Testis (tissue), 3 donors: ENCODE data around the gene GNPTAB. TPM values are rescaled to one million over a fixed set of nuclear protein-coding genes. Genes with fewer than 3 reads are reported as not detected.

Experiments
- DNase-seq: peaks from one replicate; pipeline ENCODE4 v3.0.0-alpha.2; 2019
- H3K27ac ChIP-seq, 2 donors: fragments of 200-600 bp; sonication (generic); one replicate each; pipeline ENCODE4 v1.5.1; 2019
- H3K27me3 ChIP-seq: fragments of 200-600 bp; sonication (generic); one replicate; pipeline ENCODE4 v1.5.1; 2019
- H3K36me3 ChIP-seq: fragments of 200-600 bp; sonication (generic); one replicate; pipeline ENCODE4 v1.5.1; 2017; ENCODE audit warnings: low read depth; ENCODE audit errors: missing control alignments
- H3K4me1 ChIP-seq: fragments of 200-600 bp; sonication (generic); one replicate; pipeline ENCODE4 v1.5.1; 2019
- H3K4me3 ChIP-seq, 2 donors: fragments of 200-600 bp; sonication (generic); one replicate each; pipeline ENCODE4 v1.5.1; 2017 to 2019
- H3K9me3 ChIP-seq: fragments of 200-600 bp; sonication (generic); one replicate; pipeline ENCODE4 v1.5.1; 2017
- CTCF ChIP-seq, 3 experiments: fragments of 450-650 bp in 2 of 3; fragments of 200-600 bp in 1 of 3; sonication (generic) in 1 of 3; IDR thresholded peaks; one replicate each; pipeline ENCODE4 v1.5.1; 2016 to 2019; ENCODE audit warnings: antibody characterized with exemption in 3 of 3, mild to moderate bottlenecking in 2 of 3, moderate library complexity in 1 of 3
- POLR2A ChIP-seq: fragments of 450-650 bp; IDR thresholded peaks from one replicate; pipeline ENCODE4 v1.6.1; 2017; ENCODE audit warnings: antibody characterized with exemption, mild to moderate bottlenecking, moderate library complexity
- WGBS, 2 donors: methylation state at CpG; one replicate each; pipeline ENCODE4 v1.1.5; 2018; 5-methylcytosine and 5-hydroxymethylcytosine counted together
- intact Hi-C: fragments of 100-400 bp; cut with DNase I; formaldehyde crosslinking; loops from one replicate; pipeline ENCODE4 v1.15.1; 2023; ENCODE audit warnings: low total_unique reads
- polyA plus RNA-seq: library from polyadenylated mRNA; stranded (reverse); fragments of 350-450 nt; fragmentation: Illumina TruSeq; extraction: RNeasy Lipid Tissue Mini Kit (QIAGEN cat#74804); gene quantifications from one replicate; pipeline ENCODE4 v1.2.3, GENCODE V29; 2014; ENCODE audit warnings: low read depth, low replicate concordance; ENCODE audit not compliant: insufficient read depth
- total RNA-seq, 2 donors: library from RNA; depleted of rRNA; stranded (reverse); fragments of >200 nt; gene quantifications; one replicate each; pipeline ENCODE4 v1.2.3, GENCODE V29; 2016

GNPTAB gene
- total and polyA plus RNA-seq, 3 donors from 2014 or later: 19.1 to 41.3 (median 39.6) TPM

- 97 to 98% methylated on average over 1 of the region's 1 CpG for WGBS, 2 donors
- Histone ChIP-seq H3K36me3 (no peaks in the 10 kb centered on the region), H3K9me3 (no peaks in the 10 kb centered on the region), H3K27me3 (no peaks in the 10 kb centered on the region), H3K4me1 (no peaks in the 10 kb centered on the region), H3K27ac (no peak overlapping the region), H3K4me3 (no peak overlapping the region)
- intact Hi-C loops: no loop called here
- no peak for TF ChIP-seq POLR2A
- TF ChIP-seq CTCF (IDR thresholded peaks at IDR 0.05): no peak
- DNase-seq: no peak
Observed at GRCh38 chr12:101850199-101850598, 19.4 kb upstream of the GNPTAB start.

- Histone ChIP-seq H3K27ac (no peak overlapping the region), H3K9me3 (no peaks in the 10 kb centered on the region), H3K4me3 (no peak overlapping the region), H3K36me3 (no peaks in the 10 kb centered on the region), H3K4me1 (no peaks in the 10 kb centered on the region), H3K27me3 (no peaks in the 10 kb centered on the region)
- no peak for DNase-seq
- 79 to 82% methylated on average over 5 of the region's 5 CpGs for WGBS, 2 donors
- TF ChIP-seq POLR2A: no peak
- TF ChIP-seq CTCF (IDR thresholded peaks at IDR 0.05): no peak
- intact Hi-C loops: no loop called here
Observed at GRCh38 chr12:101847325-101847724, 16.6 kb upstream of the GNPTAB start.

GRCh38 chr12:101845137-101845711 lies 14.5 kb upstream of the GNPTAB start:
- TF ChIP-seq POLR2A (no peak), CTCF (IDR thresholded peaks at IDR 0.05) (no peak)
- Histone ChIP-seq H3K36me3 (no peaks in the 10 kb centered on the region), H3K4me3 (no peak overlapping the region), H3K4me1 (no peaks in the 10 kb centered on the region), H3K27me3 (no peaks in the 10 kb centered on the region), H3K9me3 (no peaks in the 10 kb centered on the region), H3K27ac (no peak overlapping the region)
- no peak for DNase-seq
- WGBS, 2 donors: 78 to 80% methylated on average over 5 of the region's 5 CpGs
- intact Hi-C loops: no loop called here

- H3K27me3 ChIP-seq: no peaks in the 10 kb centered on the region
- H3K4me3 ChIP-seq: no peak overlapping the region
- no peak overlapping the region for H3K27ac ChIP-seq
- WGBS, 2 donors: 86 to 91% methylated on average over 4 of the region's 4 CpGs
- no peaks in the 10 kb centered on the region for H3K9me3 ChIP-seq
- intact Hi-C loops: no loop called here
- H3K36me3 ChIP-seq: no peaks in the 10 kb centered on the region
- H3K4me1 ChIP-seq: no peaks in the 10 kb centered on the region
- no peak for TF ChIP-seq POLR2A
- no peak for TF ChIP-seq CTCF (IDR thresholded peaks at IDR 0.05)
- no peak for DNase-seq
Observed at GRCh38 chr12:101841069-101841468, 10.3 kb upstream of the GNPTAB start.
